ENCODE data around the gene DBX2. TPM values are rescaled to one million over a fixed set of nuclear protein-coding genes. Genes with fewer than 3 reads are reported as not detected.

DBX2 gene
- total and polyA plus RNA-seq, 4 donors = not detected

DNA sequence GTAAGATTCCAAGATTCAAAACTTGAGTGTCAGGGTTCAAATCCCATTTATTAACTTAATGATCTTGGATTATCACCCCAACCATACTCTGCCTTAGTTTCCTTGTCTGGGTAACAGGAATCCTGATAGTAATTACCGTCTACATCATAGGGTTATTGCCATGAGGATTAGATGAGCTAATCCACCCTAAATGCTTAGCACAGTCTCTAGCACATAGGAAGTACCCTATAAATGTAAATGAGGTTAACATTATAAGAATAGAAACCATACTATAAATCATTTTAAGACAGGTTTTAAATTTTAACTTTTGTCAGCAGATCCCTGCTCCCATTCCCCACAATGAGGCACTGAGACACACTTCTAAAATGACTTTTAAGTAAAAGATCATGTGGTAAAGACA, 36.5 kb downstream of the DBX2 start:
- no peak overlapping the region for H3K27ac ChIP-seq (ENCODE audit: low read depth in 1 of 2, low read length in 2 of 2)
- no peaks in the 10 kb centered on the region for H3K36me3 ChIP-seq (ENCODE audit: control insufficient read depth in 4 of 4, insufficient read depth in 3 of 4, low read depth in 1 of 4, low read length in 3 of 4)
- peaks cover 0 to 2% (median 0%) of the 10 kb centered on the region in 4 donors for H3K27me3 ChIP-seq (ENCODE audit: control insufficient read depth in 4 of 4, insufficient read depth in 4 of 4, low read length in 3 of 4)
- TF ChIP-seq RXRA (IDR thresholded peaks at IDR 0.05) (no peak), HNF4G (IDR thresholded peaks at IDR 0.05) (no peak), HNF4A (conservative IDR thresholded peaks at IDR 0.05) (no peak), EGR1 (IDR thresholded peaks at IDR 0.05; ENCODE audit: low read depth in 2 of 2) (no peak), TAF1 (conservative IDR thresholded peaks at IDR 0.05) (no peak), FOXA1 (IDR thresholded peaks at IDR 0.05) (no peak), RAD21 (IDR thresholded peaks at IDR 0.05) (no peak), FOXA2 (IDR thresholded peaks at IDR 0.05) (no peak), ATF3 (IDR thresholded peaks at IDR 0.05) (no peak), JUND (IDR thresholded peaks at IDR 0.05) (no peak), GABPA (IDR thresholded peaks at IDR 0.05 in 1 of 2, conservative IDR thresholded peaks at IDR 0.05 in 1 of 2) (no peak), REST (IDR thresholded peaks at IDR 0.05) (no peak)
- TF ChIP-seq, protein P1, sequence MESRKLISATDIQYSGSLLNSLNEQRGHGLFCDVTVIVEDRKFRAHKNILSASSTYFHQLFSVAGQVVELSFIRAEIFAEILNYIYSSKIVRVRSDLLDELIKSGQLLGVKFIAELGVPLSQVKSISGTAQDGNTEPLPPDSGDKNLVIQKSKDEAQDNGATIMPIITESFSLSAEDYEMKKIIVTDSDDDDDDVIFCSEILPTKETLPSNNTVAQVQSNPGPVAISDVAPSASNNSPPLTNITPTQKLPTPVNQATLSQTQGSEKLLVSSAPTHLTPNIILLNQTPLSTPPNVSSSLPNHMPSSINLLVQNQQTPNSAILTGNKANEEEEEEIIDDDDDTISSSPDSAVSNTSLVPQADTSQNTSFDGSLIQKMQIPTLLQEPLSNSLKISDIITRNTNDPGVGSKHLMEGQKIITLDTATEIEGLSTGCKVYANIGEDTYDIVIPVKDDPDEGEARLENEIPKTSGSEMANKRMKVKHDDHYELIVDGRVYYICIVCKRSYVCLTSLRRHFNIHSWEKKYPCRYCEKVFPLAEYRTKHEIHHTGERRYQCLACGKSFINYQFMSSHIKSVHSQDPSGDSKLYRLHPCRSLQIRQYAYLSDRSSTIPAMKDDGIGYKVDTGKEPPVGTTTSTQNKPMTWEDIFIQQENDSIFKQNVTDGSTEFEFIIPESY (IDR thresholded peaks at IDR 0.05) = no peak
- TF ChIP-seq, protein P2, sequence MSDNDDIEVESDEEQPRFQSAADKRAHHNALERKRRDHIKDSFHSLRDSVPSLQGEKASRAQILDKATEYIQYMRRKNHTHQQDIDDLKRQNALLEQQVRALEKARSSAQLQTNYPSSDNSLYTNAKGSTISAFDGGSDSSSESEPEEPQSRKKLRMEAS (IDR thresholded peaks at IDR 0.05) = no peak
- TF ChIP-seq, protein P3, sequence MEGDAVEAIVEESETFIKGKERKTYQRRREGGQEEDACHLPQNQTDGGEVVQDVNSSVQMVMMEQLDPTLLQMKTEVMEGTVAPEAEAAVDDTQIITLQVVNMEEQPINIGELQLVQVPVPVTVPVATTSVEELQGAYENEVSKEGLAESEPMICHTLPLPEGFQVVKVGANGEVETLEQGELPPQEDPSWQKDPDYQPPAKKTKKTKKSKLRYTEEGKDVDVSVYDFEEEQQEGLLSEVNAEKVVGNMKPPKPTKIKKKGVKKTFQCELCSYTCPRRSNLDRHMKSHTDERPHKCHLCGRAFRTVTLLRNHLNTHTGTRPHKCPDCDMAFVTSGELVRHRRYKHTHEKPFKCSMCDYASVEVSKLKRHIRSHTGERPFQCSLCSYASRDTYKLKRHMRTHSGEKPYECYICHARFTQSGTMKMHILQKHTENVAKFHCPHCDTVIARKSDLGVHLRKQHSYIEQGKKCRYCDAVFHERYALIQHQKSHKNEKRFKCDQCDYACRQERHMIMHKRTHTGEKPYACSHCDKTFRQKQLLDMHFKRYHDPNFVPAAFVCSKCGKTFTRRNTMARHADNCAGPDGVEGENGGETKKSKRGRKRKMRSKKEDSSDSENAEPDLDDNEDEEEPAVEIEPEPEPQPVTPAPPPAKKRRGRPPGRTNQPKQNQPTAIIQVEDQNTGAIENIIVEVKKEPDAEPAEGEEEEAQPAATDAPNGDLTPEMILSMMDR (IDR thresholded peaks at IDR 0.05; ENCODE audit: low read depth, low read length, missing input control) = no peak
- DNase-seq (ENCODE audit: low spot score) = no peak
- no peaks in the 10 kb centered on the region for H3K9me3 ChIP-seq (ENCODE audit: control insufficient read depth in 4 of 4, low read length in 3 of 4)
- H3K4me1 ChIP-seq (ENCODE audit: control insufficient read depth in 4 of 4, insufficient read depth in 4 of 4, low read length in 3 of 4) = no peaks in the 10 kb centered on the region
- no peak overlapping the region for H3K9ac ChIP-seq (ENCODE audit: low read depth in 1 of 2, low read length in 2 of 2)
- WGBS = 81% methylated on average over 1 of the region's 1 CpG
- no peak overlapping the region for H3K4me3 ChIP-seq (ENCODE audit: low read depth in 1 of 3, low read length in 3 of 3)

DNA sequence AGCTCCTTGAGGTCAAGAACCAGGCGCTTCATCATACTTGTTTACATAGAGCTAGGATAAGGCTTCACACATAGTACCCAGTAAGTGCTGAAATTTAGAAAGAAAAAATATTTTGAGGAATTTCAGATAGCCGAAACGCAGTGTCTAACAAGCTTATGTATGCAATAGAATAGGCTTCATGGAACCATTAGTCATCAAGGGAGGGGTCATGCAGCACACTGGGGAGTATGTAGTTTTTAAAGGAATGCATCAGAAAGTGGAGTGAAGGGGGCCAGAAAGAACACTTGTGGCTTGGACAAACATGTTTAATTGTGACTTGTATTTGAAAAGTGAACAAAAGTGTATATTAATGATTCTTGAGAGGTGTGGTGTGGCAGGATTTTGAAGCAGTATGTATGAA, 38.1 kb downstream of the DBX2 start:
- TF ChIP-seq SP1 (IDR thresholded peaks at IDR 0.05) (no peak), FOXA1 (IDR thresholded peaks at IDR 0.05) (no peak)
- Histone ChIP-seq H3K36me3 (ENCODE audit: control insufficient read depth in 4 of 4, insufficient read depth in 3 of 4, low read depth in 1 of 4, low read length in 3 of 4) (no peaks in the 10 kb centered on the region), H3K27ac (ENCODE audit: low read depth in 1 of 2, low read length in 2 of 2) (no peak overlapping the region), H3K9ac (ENCODE audit: low read depth in 1 of 2, low read length in 2 of 2) (no peak overlapping the region), H3K27me3 (ENCODE audit: control insufficient read depth in 4 of 4, insufficient read depth in 4 of 4, low read length in 3 of 4) (peaks cover 0 to 2% (median 0%) of the 10 kb centered on the region in 4 donors), H3K9me3 (ENCODE audit: control insufficient read depth in 4 of 4, low read length in 3 of 4) (no peaks in the 10 kb centered on the region), H3K4me1 (ENCODE audit: control insufficient read depth in 4 of 4, insufficient read depth in 4 of 4, low read length in 3 of 4) (no peaks in the 10 kb centered on the region), H3K4me3 (ENCODE audit: low read depth in 1 of 3, low read length in 3 of 3) (no peak overlapping the region)
- no peak for DNase-seq (ENCODE audit: low spot score)
- 84% methylated on average over 3 of the region's 3 CpGs for WGBS
